Spleen (tissue), 11 donors: ENCODE measurements around the gene TMC1. TPM values are rescaled to one million over a fixed set of nuclear protein-coding genes. Genes with fewer than 3 reads are reported as not detected.

Source experiments
- DNase-seq: peaks from one replicate; pipeline ENCODE4 v3.0.0-alpha.2; 2020
- H3K27ac ChIP-seq, 8 donors: fragments of 200-600 bp; sonication (generic) in 7 of 8; 1 replicate in 4 of 8; 2 replicates in 4 of 8; pipeline versions ENCODE4 v1.5.0 to v1.8.0; 2016 to 2021; ENCODE audit warnings: inconsistent platforms in 4 of 8, mild to moderate bottlenecking in 4 of 8, moderate library complexity in 1 of 8
- H3K27me3 ChIP-seq, 7 donors: fragments of 200-600 bp; sonication (generic) in 6 of 7; replicated peaks in 1 of 7; 1 replicate in 4 of 7; 2 replicates in 3 of 7; pipeline versions ENCODE4 v1.5.0 to v1.8.0; 2016 to 2021; ENCODE audit warnings: inconsistent platforms in 3 of 7, mild to moderate bottlenecking in 1 of 7
- H3K36me3 ChIP-seq, 6 donors: fragments of 200-600 bp; sonication (generic) in 5 of 6; 1 replicate in 4 of 6; 2 replicates in 2 of 6; pipeline versions ENCODE4 v1.5.0 to v1.8.0; 2016 to 2021; ENCODE audit warnings: inconsistent platforms in 2 of 6
- H3K4me1 ChIP-seq, 6 donors: fragments of 200-600 bp; sonication (generic) in 5 of 6; 1 replicate in 3 of 6; 2 replicates in 3 of 6; pipeline versions ENCODE4 v1.5.0 to v1.8.0; 2016 to 2021; ENCODE audit warnings: inconsistent platforms in 3 of 6
- H3K4me3 ChIP-seq, 8 donors: fragments of 200-600 bp; sonication (generic) in 7 of 8; 1 replicate in 4 of 8; 2 replicates in 4 of 8; pipeline versions ENCODE4 v1.5.0 to v1.8.0; 2016 to 2021; ENCODE audit warnings: inconsistent platforms in 4 of 8, mild to moderate bottlenecking in 4 of 8, moderate library complexity in 2 of 8
- H3K9me3 ChIP-seq, 8 donors: fragments of 200-600 bp; sonication (generic) in 7 of 8; 1 replicate in 4 of 8; 2 replicates in 4 of 8; pipeline versions ENCODE4 v1.5.0 to v1.8.0; 2016 to 2021; ENCODE audit warnings: inconsistent platforms in 4 of 8
- CTCF ChIP-seq, 11 experiments: fragments of 200-600 bp in 7 of 11; fragments of 450-650 bp in 4 of 11; sonication (generic) in 4 of 11; IDR thresholded peaks in 8 of 11; conservative IDR thresholded peaks in 3 of 11; 1 replicate in 7 of 11; 2 replicates in 4 of 11; pipeline versions ENCODE4 v1.4.0 to v1.8.0; 2016 to 2021; ENCODE audit warnings: antibody characterized with exemption in 11 of 11, inconsistent platforms in 4 of 11, mild to moderate bottlenecking in 1 of 11
- POLR2A ChIP-seq, 3 donors: fragments of 450-650 bp; IDR thresholded peaks; one replicate each; pipeline ENCODE4 v1.5.1; 2017; ENCODE audit warnings: antibody characterized with exemption in 3 of 3, mild to moderate bottlenecking in 1 of 3
- POLR2AphosphoS5 ChIP-seq, 3 donors: sonication (generic); formaldehyde crosslinking; IDR thresholded peaks; one replicate each; pipeline ENCODE4 v1.5.1; 2017; ENCODE audit warnings: antibody characterized with exemption in 3 of 3
- whole genome bisulfite sequencing, 5 donors: extraction: QIAGEN DNeasy Blood & Tissue Kit in 3 of 5; methylation state at CpG; one replicate each; pipeline versions ENCODE4 v1.1.5 to v1.1.7; 2013 to 2018; 5-methylcytosine and 5-hydroxymethylcytosine counted together
- intact Hi-C: fragments of 100-400 bp; cut with DNase I; formaldehyde crosslinking; loops from one replicate; pipeline ENCODE4 v1.15.0; 2023; ENCODE audit warnings: low total_unique reads
- polyA plus RNA-seq, 3 donors: library from polyadenylated mRNA; stranded (reverse); fragments of 200-250 nt; gene quantifications; one replicate each; pipeline ENCODE4 v1.2.1, GENCODE V29; 2013
- total RNA-seq, 7 donors: library from RNA; depleted of rRNA in 3 of 7; stranded (reverse); fragments of >200 nt in 3 of 7; fragmentation: NEBNext Ultra II Directional in 4 of 7; extraction: Animal tissue kit (Norgen Biotek cat#: 25700) in 4 of 7; gene quantifications; one replicate each; pipeline versions ENCODE4 v1.1.0 to v1.2.1, GENCODE V29; 2016 to 2021
- donor health status: healthy with polysubstance abuse.
- donor health status: DM: no; HTN: no; CAD: no; lungs with moderate emphysema.
- donor health status: DM: no; HTN: no; CAD: no.
- donor health status: Bipolar disorder and iron deficiency.
- donor health status: healthy.
- donor health status: DM: no; HTN: no; CAD: no.
- donor health status: DM: yes; HTN: yes; CAD: no.

TMC1 gene
- total and polyA plus RNA-seq, 10 donors = 0.04 to 0.16 TPM; not detected in 8

- intact Hi-C loops = no loop called here
- TF ChIP-seq POLR2A (IDR thresholded peaks at IDR 0.05) (no peak), POLR2AphosphoS5 (IDR thresholded peaks at IDR 0.05) (no peak), CTCF (IDR thresholded peaks at IDR 0.05 in 8 of 11, conservative IDR thresholded peaks at IDR 0.05 in 3 of 11) (no peak)
- WGBS, 5 donors = 54 to 76% (median 59%) methylated on average over 4 of the region's 4 CpGs
These were observed 342.2 kb downstream of the TMC1 start for GRCh38 chr9:72863456-72864094.

GRCh38 chr9:72864327-72864726 is 342.9 kb downstream of the TMC1 start:
- whole genome bisulfite sequencing, 5 donors = 77 to 89% (median 83%) methylated on average over 1 of the region's 1 CpG
- H3K27ac ChIP-seq = no peak overlapping the region
- TF ChIP-seq POLR2A (IDR thresholded peaks at IDR 0.05) (no peak), CTCF (IDR thresholded peaks at IDR 0.05 in 8 of 11, conservative IDR thresholded peaks at IDR 0.05 in 3 of 11) (no peak), POLR2AphosphoS5 (IDR thresholded peaks at IDR 0.05) (no peak)
- no peaks in the 10 kb centered on the region for H3K4me1 ChIP-seq
- H3K27me3 ChIP-seq = no peaks in the 10 kb centered on the region
- no peaks in the 10 kb centered on the region for H3K36me3 ChIP-seq
- no peak for DNase-seq
- no peak overlapping the region for H3K4me3 ChIP-seq
- intact Hi-C loops = no loop called here
- H3K9me3 ChIP-seq = peaks cover 0 to 3% (median 0%) of the 10 kb centered on the region in 8 donors

More at GRCh38 chr9:72863456-72864094, 342.2 kb downstream of the TMC1 start:
- peaks cover 0 to 3% (median 0%) of the 10 kb centered on the region in 8 donors for H3K9me3 ChIP-seq
- no peaks in the 10 kb centered on the region for H3K36me3 ChIP-seq
- DNase-seq = no peak
- no peaks in the 10 kb centered on the region for H3K4me1 ChIP-seq
- no peak overlapping the region for H3K4me3 ChIP-seq
- no peak overlapping the region for H3K27ac ChIP-seq
- no peaks in the 10 kb centered on the region for H3K27me3 ChIP-seq

- peaks cover 0 to 10% (median 0%) of the 10 kb centered on the region in 6 donors for H3K4me1 ChIP-seq
- no peak overlapping the region for H3K4me3 ChIP-seq
- H3K27ac ChIP-seq = no peak overlapping the region
- 51 to 64% (median 57%) methylated on average over 3 of the region's 3 CpGs for WGBS, 5 donors
- DNase-seq = no peak
- H3K27me3 ChIP-seq = no peaks in the 10 kb centered on the region
- H3K36me3 ChIP-seq = no peaks in the 10 kb centered on the region
- peaks cover 0 to 3% (median 0%) of the 10 kb centered on the region in 8 donors for H3K9me3 ChIP-seq
- intact Hi-C loops = loop anchor here (10.0 kb wide), 1 partner anchor 213 kb away; no protein-coding TSS in a partner anchor
- TF ChIP-seq POLR2AphosphoS5 (IDR thresholded peaks at IDR 0.05) (no peak), POLR2A (IDR thresholded peaks at IDR 0.05) (no peak), CTCF (IDR thresholded peaks at IDR 0.05 in 8 of 11, conservative IDR thresholded peaks at IDR 0.05 in 3 of 11) (peak in 7 of 11 experiments; percentile 3 to 49 (median 34))
These were observed 350.3 kb downstream of the TMC1 start for GRCh38 chr9:72871685-72872084.

GRCh38 chr9:72872718-72873117 is 351.3 kb downstream of the TMC1 start:
- no peak for DNase-seq
- H3K27me3 ChIP-seq = no peaks in the 10 kb centered on the region
- H3K4me3 ChIP-seq = no peak overlapping the region
- H3K9me3 ChIP-seq = peaks cover 0 to 2% (median 0%) of the 10 kb centered on the region in 8 donors
- peaks cover 0 to 10% (median 0%) of the 10 kb centered on the region in 6 donors for H3K4me1 ChIP-seq
- no peak overlapping the region for H3K27ac ChIP-seq
- WGBS, 5 donors = 73 to 89% (median 85%) methylated on average over 2 of the region's 2 CpGs
- intact Hi-C loops = loop anchor here (10.0 kb wide), 1 partner anchor 212 kb away; no protein-coding TSS in a partner anchor
- no peaks in the 10 kb centered on the region for H3K36me3 ChIP-seq
- TF ChIP-seq CTCF (IDR thresholded peaks at IDR 0.05 in 8 of 11, conservative IDR thresholded peaks at IDR 0.05 in 3 of 11) (no peak), POLR2AphosphoS5 (IDR thresholded peaks at IDR 0.05) (no peak), POLR2A (IDR thresholded peaks at IDR 0.05) (no peak)
